Kidney capillary endothelial cell (primary cell): ENCODE results near the gene LGALS7.

Experiments
- DNase-seq: peaks from one replicate; pipeline ENCODE4 v3.0.0-alpha.2; 2018; ENCODE audit warnings: low spot score

LGALS7 gene

DNA sequence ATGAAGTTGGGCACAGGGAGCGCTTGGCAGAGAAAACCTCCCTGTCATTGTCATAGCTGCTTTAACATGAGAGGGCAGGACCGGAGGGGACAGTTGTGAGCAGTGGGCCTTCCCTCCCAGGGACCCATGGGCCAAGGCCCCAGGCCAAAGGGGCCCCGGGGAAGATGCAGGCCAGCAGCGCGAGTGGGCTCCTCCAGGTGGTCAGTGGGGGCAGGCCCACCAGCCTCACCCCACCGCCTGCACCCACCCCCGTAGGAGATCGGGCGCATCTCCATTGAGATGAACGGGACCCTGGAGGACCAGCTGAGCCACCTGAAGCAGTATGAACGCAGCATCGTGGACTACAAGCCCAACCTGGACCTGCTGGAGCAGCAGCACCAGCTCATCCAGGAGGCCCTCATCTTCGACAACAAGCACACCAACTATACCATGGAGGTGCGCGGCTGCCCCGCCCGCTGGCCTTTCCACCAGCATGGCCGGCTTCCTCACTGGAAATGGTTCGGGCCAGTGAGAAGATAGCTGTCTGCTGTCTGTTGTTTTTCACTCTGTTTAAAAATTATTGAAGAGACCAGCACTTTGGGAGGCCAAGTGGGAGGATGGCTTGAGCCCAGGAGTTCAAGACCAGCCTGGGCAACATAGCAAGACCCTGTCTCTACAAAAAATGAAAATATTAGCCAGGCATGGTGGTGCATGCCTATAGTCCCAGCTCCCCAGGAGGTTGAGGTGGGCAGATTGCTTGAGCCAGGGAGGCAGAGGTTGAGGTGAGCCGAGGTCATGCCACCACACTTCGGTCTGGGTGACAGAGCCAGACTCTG lies 47.6 kb downstream of the LGALS7 start:
- DNase-seq, result no peak

DNA sequence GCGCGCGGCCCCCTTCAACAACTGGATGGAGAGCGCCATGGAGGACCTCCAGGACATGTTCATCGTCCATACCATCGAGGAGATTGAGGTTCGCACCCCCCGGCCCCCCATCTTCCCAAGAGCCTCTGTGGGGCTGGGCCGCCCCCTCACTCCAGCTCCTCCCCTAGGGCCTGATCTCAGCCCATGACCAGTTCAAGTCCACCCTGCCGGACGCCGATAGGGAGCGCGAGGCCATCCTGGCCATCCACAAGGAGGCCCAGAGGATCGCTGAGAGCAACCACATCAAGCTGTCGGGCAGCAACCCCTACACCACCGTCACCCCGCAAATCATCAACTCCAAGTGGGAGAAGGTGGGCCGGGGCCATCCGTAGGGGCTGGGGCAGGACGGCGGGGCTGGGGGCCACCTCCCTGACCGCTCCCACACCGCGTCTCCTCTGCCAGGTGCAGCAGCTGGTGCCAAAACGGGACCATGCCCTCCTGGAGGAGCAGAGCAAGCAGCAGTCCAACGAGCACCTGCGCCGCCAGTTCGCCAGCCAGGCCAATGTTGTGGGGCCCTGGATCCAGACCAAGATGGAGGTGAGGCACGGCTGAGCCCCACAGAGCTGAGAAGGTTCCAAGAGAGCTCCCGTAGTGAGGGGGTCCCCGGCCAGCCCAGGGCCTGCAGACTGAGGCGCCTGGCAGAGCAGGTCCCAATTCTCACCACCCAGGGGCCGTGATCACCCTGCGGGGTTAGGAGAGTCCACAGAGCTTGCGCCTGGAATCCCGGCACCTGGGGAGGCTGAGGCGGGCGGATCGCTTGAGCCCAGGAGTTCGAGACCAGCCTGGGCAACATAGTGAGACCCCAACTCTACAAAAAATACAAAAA lies 49.1 kb downstream of the LGALS7 start:
- no peak for DNase-seq

DNA sequence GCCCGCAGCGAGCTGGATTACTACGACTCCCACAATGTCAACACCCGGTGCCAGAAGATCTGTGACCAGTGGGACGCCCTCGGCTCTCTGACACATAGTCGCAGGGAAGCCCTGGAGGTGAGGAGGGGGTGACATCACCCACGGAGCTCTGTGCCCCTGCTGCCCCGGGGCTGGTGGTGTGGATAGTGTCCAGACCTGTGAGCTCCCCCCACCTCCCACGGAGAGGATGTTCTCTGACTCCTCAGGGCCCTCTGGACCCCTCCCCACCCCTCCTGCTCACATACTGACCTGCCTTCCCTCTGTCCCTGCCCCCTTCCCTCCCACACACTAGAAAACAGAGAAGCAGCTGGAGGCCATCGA lies 49.7 kb downstream of the LGALS7 start:
- no peak for DNase-seq

DNA sequence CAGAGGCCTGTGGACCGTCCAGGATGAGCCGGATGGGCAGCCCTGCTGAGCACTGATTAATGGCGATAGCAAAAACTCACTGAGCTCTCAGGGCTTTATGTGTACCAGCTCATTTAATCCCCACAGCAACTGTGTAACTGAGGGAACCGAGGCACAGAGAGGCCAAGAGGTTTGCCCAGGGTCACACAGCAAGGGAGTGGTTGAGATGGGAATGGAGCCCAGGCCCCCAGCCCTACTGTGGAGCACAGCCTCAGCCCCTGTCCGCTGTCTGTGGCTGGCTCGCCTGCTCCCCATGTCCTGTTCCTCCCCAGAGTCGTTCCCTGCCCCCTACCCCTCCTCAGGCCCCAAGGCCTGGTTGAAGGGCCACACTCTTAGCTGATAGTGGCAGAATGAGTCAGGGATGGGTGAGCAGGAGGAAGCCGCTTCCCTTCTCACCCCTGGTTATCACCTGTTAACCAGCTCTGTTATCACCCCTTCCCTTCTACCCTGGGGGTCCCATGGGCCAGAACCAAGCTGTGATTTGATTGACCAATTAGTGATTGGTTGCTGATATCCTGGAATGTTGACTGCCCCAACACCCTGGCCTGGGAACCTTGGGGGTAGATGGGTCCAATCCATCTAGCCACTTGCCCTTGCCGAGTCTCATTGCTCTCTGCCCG lies 50.2 kb downstream of the LGALS7 start:
- no peak for DNase-seq

DNA sequence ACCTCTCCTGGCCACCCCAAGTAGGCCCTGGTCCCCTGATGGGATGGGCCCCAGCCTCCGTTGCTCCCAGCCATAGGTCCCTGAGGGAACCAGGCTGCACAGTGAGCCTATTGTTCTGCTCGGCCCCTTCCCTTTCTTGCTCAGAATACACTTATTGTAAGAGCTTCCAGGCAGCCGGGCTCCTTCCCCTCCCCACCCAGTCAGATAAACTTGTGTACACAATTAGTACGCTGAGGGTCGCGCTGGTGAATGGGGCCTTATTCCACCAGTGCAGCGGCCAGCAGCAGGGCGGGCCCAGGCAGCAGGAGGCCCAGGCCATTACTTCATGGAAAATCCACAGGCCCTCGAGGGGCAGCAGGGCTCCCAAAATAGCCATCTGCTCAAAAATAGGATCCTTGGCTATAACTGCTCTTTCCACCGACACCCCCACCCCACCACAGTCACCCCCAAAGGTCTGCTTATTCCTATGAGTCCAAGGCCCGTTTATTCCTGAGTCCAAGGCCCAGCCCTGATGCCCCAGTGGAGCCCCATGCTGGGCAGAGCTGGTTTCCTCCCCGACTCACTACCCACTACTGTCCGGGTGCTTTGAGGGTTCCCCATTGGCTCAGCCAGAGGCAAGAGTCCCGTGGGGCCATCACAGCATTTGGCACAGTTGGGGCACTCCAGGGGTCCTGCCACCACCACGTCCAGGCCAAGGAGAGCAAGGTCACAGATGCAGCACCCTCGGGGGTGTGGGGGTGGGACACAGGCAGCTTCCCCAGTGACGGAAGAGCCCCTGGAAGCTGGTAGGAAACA lies 51.1 kb downstream of the LGALS7 start:
- no peak for DNase-seq

DNA sequence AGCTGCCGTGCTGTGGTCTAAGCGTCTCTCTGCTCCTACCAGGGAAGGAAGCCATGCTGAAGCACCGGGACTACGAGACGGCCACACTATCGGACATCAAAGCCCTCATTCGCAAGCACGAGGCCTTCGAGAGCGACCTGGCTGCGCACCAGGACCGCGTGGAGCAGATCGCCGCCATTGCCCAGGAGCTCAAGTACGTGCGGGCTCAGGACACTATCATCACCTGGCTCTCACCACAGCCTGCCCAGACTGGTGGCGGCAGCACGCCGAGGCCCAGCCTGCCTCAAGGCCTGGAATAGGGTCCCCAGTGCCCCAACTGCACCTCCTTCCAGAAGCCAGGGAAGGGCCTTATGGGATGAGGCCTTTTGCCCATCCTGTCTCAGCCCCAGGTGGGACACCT lies 51.8 kb downstream of the LGALS7 start:
- DNase-seq, result no peak
